GM12875 (cell line): ENCODE data around the gene SEC24C.
"Not testable (repeated sequence)": the region's sequence is repeated elsewhere in the genome, so short reads cannot be mapped to it uniquely, and the experiment has no call there.

ENCODE experiments used
- H3K4me3 ChIP-seq: one replicate; pipeline ENCODE4 v1.5.1; 2011; ENCODE audit warnings: low read depth, low read length, control low read depth
- TF ChIP-seq, protein P1 (sequence below): IDR thresholded peaks from 2 replicates; pipeline ENCODE4 v1.5.1; 2011; ENCODE audit warnings: low read depth, mild to moderate bottlenecking, control low read depth, inconsistent platforms, low read length, moderate library complexity, borderline replicate concordance; ENCODE audit not compliant: insufficient read depth

Gene SEC24C

DNA sequence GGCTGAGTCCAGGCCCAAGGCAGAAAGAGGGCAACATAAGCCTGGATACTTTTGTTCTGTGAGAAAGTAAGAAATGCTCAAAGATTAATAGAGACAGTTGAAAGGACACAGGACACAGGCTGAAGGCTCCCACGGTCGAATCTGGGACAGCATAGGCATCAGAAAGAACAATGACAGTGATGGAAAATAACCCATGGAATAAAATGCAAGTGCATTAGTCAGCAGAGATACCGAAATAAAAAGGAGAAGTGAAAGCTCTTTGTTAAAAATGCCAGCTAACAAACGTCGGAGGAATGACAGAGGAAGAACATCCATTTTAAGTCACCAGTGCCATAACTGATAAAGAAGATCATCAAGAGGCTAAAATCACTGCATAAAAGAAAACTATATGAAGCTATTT is 26.6 kb upstream of the SEC24C start:
- H3K4me3 ChIP-seq: no peak overlapping the region
- TF ChIP-seq, protein P1, sequence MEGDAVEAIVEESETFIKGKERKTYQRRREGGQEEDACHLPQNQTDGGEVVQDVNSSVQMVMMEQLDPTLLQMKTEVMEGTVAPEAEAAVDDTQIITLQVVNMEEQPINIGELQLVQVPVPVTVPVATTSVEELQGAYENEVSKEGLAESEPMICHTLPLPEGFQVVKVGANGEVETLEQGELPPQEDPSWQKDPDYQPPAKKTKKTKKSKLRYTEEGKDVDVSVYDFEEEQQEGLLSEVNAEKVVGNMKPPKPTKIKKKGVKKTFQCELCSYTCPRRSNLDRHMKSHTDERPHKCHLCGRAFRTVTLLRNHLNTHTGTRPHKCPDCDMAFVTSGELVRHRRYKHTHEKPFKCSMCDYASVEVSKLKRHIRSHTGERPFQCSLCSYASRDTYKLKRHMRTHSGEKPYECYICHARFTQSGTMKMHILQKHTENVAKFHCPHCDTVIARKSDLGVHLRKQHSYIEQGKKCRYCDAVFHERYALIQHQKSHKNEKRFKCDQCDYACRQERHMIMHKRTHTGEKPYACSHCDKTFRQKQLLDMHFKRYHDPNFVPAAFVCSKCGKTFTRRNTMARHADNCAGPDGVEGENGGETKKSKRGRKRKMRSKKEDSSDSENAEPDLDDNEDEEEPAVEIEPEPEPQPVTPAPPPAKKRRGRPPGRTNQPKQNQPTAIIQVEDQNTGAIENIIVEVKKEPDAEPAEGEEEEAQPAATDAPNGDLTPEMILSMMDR: no peak

DNA sequence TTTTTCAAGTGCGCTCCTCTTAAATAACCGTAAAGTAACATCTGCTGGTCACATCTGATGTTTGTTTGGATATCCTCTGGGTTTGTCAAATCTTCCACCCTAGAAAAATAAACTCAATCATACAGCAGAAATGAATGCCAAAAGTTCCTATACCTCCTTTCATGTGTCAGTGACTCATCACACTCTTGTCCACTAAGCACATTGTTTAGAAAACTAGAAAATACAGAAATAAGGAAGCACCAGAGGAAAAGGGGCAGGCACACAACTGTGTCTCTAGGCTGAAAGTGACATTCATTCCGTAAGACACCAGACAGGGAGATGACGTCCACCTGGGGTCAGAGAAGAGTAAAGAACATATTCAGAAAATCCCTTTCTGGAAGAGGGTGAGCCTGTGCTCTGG is 23.6 kb upstream of the SEC24C start:
- not testable (repeated sequence) for H3K4me3 ChIP-seq

DNA sequence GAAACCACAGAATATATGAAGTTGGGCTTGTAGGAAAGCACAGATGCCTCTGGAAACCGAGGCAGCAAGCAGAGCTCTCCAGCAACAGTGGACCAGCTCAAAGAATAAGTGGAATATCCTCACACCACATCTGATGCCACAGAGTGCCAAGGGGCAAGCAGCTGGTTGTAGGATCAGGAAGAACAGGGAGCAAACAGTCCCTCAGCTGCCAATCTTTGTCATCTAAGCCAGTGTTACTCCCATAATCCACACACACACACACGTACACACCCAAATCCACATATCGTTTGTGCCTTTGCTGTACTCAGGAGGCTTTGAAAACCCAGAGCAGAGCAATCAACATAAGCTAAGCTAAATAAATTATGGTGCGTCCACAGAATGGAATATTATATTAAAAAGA is 20.7 kb upstream of the SEC24C start:
- TF ChIP-seq, protein P1: no peak
- H3K4me3 ChIP-seq: no peak overlapping the region

DNA sequence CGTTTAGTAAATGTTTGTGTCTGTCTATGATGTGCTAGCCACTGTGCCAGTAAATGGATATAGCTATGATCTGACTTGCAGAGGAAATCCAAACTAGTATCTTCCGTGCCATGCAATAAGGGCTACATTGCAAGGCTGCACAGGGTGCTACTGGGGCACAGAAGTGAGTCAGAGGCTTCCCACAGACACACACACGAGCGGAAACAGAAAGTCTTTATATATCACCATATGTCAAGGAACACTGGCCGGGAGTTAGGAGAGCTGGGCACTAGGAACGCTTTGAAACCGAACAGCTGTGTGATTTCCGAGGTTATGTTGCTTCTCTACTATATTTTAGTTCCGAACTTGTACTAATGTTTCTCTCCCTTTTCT is 14.4 kb upstream of the SEC24C start:
- H3K4me3 ChIP-seq: peak overlapping the region; percentile 70

DNA sequence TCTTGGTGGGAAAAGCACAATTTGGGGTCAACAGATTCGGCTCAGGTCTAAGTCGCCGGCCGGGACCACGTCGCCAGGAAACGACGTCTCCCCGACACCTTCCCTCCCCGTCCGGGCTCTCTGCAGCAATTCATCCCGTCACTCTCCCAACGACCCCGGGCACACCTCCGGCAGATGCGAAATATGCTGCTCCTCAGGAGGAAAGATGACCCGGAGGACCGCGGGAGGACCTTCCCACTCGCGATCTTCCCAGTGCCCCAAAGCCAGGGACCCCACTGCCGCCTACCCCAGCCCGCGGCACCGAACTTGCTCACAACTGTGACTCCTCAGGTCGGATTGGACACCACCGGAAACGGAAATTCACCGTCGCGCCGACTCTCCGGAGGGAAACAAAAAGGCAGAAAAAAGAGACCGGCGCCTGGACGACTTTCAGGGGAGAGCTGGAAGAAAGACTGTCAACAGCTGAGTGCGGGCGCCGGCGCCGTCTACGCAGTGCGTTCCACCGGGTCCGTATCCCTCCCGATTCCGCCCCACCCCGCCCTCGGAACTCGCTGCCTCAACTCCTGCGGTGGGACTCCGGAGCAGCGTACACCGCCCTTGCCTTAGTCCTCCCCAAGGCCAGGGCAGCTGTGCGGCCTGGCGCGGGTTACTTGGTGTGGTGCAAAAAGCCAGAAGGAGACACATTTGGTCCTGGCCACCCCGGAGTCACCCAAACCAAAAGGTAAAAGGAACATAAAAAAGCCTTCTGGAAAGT is 13.8 kb upstream of the SEC24C start:
- peak overlapping the region; percentile 70 for H3K4me3 ChIP-seq
- TF ChIP-seq, protein P1: no peak

DNA sequence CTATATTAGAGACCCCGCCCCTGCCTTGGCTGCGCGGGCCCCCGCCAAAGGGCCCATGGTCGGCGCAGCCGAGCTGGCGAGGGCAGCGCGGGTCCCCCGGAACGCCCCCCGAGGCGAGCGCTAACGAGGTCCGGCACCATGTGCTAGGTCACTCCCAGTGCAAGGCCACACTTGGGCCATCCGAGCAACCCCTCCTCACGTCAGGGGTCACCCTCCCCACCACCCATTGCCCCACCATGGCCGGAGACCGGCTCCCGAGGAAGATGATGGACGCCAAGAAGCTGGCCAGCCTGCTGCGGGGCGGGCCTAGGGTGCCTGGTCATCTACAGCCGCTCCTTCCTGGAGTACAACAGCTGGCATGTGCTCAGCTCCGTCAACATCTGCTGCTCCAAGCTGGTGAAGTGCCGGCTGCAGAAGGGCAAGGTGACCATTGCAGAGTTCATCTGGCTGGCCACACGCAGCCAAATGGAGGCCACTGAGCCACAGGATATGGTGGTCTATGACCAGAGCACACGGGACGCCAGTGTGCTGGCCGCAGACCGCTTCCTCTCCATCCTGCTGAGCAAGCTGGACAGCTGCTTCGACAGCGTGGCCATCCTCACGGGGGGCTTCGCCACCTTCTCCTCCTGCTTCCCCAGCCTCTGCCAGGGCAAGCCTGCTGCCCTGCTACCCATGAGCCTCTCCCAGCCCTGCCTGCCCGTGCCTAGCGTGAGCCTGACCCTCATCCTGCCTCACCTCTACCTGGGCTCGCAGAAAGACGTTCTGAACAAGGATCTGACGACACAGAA is 12.4 kb upstream of the SEC24C start:
- H3K4me3 ChIP-seq: no peak overlapping the region
- TF ChIP-seq, protein P1: no peak

DNA sequence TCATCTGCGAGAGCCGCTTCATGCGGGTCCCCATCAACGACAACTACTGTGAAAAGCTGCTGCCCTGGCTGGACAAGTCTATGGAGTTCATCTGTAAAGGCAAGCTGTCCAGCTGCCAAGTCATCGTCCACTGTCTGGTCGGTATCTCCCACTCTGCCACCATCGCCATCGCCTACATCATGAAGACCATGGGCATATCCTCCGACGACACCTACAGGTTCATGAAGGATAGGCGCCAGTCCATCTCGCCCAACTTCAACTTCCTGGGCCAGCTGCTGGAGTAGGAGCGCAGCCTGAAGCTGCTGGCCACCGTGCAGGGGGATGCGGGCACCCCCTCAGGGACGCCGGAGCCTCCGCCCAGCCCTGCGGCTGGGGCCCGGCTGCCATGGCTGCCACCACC is 11.7 kb upstream of the SEC24C start:
- TF ChIP-seq, protein P1: no peak
- H3K4me3 ChIP-seq: no peak overlapping the region

DNA sequence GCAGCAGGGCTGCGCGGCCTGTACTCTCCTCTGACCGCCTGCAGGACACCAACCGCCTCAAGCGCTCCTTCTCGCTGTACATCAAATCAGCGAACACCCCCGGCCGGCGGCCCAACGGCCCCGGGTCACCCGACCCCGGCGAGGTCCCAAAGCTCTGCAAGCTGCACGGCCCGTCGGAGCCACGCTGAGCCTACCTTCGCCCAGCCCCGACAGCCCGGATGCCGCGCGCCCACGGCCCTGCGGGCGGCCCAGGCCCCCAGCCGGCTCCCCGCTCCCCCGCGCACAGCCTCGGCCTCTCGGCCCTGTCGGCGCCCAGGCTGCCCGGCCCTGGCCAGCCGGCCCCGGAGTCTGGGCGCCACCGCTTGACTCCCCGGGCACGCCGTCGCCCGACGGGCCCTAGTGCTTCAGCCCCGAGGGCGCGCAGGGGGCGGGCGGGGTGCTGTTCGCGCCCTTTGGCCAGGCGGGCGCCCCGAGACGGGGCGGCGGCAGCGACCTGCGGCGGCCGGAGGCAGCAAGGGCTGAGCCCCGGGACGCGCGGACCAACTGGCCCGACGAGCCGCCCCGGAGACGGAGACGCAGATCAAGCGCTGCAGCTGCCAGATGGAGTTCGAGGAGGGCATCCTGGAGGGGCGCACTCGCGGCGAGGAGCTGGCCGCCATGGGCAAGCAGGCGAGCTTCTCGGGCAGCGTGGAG is 11.1 kb upstream of the SEC24C start:
- H3K4me3 ChIP-seq: no peak overlapping the region
- TF ChIP-seq, protein P1: no peak
